Islet of Langerhans (tissue), 1 donor: ENCODE results near the gene SPINDOC.
"Not testable (repeated sequence)": the region's sequence is repeated elsewhere in the genome, so short reads cannot be mapped to it uniquely, and the experiment has no call there.

Experiments
- FAIRE-seq: peaks from one replicate; lab custom pipeline; 2011; peaks lifted over from hg19 to GRCh38; lab: Jason Lieb, UNC

SPINDOC gene

DNA sequence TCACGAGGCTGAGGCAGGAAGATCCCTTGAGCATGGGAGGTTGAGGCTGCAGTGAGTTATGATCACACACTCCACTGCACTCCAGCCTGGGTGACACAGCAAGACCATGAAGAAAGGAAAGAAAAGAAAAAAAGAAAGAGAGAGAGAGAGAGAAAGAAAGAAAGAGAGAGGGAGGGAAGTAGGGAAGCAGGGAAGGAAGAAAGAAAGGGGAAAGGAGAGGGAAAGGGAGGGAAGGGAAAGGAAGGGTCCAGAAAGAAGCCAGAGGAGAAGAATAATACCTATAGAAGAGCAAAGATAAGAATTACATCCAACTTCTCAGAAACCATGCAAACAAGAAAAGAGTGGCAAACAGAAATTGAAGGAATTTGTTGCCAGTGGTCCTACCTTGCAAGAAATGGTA, 27.4 kb upstream of the SPINDOC start:
- no peak for FAIRE-seq

- no peak for FAIRE-seq
These were observed 21.6 kb upstream of the SPINDOC start for GRCh38 chr11:63791495-63792167.

GRCh38 chr11:63793161-63793560, 20.1 kb upstream of the SPINDOC start:
- FAIRE-seq, result no peak

DNA sequence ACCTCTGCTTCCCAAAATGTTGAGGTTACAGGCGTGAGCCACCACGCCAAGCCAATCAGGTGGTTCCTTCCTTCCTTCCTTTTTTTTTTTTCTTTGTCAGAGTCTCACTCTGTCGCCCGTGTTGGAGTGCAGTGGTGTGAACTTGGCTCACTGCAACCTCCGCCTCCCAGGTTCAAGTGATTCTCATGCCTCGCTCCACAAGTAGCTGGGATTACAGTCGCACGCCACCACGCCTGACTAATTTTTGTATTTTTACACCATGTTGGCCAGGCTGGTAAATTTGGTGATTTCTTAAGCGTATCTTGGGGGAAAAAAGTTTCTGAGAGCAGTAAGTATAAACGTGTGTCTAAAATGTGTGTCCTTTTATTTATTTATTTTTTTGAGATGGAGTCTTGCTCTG, 18.2 kb upstream of the SPINDOC start:
- no peak for FAIRE-seq

- no peak for FAIRE-seq
These were observed 12.3 kb upstream of the SPINDOC start for GRCh38 chr11:63800921-63801320.

DNA sequence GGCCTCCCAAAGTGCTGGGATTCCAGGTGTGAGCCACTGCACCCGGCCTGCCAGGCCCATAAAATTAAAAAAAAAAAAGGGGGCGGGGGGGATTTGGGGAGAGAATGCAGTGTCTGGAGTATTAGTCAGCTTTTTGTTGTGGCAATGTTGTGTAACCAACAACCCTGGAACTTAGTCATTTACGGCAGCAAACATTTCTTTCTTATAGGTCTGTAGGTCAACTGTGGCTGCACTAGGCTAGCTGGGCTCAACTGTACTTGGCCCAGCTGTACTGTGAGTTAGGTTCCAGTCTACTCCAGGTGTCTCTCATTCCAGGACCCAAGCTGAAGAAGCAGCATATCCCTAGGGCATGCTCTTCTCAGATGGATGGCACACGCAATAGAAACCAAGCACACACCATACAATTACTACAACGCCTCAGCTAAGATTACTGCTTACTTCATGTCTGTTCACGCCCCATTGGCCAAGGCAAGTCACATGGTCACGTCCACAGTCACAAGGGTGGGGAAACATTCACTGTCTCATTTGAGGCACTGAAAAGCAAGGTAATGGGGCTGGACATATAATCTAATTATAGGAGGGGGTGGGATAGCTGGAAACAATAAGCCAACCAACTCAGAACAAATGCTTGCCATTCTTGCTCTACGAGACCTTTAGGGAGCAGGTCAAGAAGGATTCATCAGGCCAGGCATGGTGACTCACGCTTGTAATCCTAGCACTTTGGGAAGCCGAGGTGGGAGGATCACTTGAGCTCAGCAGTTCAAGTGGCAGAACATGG, 10.4 kb upstream of the SPINDOC start:
- no peak for FAIRE-seq

DNA sequence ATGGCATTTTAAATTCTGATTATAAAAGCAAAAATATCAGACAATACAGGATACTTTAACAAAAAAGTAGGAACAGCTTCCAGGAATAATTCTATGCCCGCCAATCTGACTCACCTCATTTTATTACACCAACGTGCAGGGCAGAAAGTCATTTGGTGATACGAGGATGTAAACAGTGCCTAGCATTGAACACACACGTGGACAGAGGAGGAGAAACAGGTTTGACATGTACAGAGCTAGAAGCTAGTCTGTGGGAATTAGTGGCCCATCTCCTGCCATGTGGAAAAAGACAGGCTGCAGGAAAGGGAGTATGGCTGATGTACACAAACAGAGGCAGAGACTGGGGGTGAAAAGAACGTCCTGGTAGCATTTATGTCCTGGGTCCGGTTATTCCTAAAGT, 9.0 kb upstream of the SPINDOC start:
- FAIRE-seq, result no peak

GRCh38 chr11:63805844-63806415, 7.3 kb upstream of the SPINDOC start:
- no peak for FAIRE-seq

DNA sequence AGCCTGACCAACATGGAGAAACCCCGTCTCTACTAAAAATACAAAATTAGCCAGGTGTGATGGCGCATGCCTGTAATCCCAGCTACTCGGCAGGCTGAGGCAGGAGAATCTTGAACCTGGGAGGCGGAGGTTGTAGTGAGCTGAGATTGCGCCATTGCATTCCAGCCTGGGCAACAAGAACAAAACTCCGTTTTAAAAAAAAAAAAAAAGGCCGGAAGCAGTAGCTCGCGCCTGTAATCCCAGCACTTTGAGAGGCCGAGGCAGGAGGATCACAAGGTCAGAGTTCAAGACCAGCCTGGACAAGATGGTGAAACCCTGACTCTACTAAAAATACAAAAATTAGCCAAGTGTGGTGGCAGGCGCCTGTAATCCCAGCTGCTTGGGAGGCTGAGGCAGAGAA, 2.9 kb upstream of the SPINDOC start:
- FAIRE-seq, result not testable (repeated sequence)

DNA sequence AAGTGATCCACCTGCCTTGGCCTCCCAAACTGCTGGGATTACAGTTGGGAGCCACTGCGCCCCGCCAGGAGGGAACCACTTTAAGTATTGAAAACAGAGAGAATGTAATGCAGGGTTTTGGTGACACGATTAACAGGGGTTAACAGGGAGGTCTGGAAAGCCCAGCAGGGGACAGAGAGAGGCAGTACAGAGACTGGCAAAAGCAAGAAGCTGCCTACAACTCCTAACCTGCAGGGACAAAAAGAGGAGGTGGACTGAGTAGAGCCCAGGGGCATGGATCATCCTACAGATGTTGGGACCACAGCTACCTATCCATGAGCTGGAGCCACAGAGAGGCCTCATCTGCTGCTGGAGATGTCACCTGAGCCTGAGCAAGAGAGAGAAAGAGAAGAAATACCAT, 1.7 kb upstream of the SPINDOC start:
- no peak for FAIRE-seq

GRCh38 chr11:63813563-63814382, 517 bp downstream of the SPINDOC start:
- FAIRE-seq, result no peak

DNA sequence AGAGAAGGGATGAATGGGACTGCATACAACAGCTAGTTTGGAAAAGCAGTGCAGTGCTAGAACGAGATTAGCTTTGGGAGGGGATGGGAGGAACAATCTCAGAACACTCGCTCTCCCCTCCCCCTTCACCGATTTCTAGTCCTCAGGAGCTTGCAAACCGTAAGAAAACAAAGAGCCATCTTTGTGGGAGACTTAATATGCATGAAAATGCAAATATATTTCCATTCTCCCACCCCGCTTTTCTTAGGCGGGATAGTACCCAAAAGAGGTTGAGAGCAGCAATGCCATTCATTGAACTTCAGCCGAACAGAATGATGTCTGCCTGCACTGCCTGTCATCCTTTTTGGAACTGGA, 1.1 kb downstream of the SPINDOC start:
- no peak for FAIRE-seq

- FAIRE-seq, result no peak
These were observed 2.9 kb downstream of the SPINDOC start for GRCh38 chr11:63816166-63816565.

- no peak for FAIRE-seq
These were observed 3.5 kb downstream of the SPINDOC start for GRCh38 chr11:63816732-63817131.

GRCh38 chr11:63817758-63818498, 4.7 kb downstream of the SPINDOC start:
- no peak for FAIRE-seq

GRCh38 chr11:63818609-63819008, 5.4 kb downstream of the SPINDOC start:
- no peak for FAIRE-seq

GRCh38 chr11:63821411-63821810, 8.2 kb downstream of the SPINDOC start:
- FAIRE-seq, result no peak

DNA sequence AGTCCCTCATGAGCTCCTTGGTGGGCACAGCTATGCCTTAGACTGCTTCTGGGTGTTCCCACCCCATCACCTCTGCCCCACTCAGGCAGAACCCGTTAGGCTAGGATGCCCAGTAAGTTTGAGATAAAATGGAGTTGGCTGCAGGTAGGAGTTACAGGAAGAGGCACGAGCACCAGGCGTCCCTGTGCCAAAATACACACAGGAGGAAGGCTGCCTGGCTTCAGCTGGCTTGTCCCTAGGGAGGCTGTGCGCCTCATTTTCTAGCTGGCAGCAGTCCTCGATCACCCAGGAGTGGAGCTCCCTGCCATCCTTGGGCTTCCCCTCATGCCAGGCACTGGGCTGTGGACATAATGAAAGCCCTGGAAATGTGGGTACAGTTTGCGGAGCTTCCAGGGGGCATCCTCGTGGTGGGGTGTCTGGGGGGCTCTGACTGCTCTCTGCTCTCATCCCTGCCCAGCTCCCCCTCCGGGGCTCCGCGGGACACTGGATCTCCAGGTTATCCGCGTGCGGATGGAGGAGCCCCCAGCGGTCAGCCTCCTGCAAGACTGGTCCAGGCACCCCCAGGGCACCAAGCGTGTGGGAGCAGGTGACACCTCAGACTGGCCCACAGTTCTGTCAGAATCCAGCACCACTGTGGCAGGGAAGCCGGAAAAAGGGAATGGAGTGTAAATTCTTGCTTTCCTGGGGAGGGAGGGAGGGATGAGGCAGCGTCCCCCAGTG, 13.4 kb downstream of the SPINDOC start:
- no peak for FAIRE-seq

GRCh38 chr11:63829823-63830489, 16.7 kb downstream of the SPINDOC start:
- no peak for FAIRE-seq

DNA sequence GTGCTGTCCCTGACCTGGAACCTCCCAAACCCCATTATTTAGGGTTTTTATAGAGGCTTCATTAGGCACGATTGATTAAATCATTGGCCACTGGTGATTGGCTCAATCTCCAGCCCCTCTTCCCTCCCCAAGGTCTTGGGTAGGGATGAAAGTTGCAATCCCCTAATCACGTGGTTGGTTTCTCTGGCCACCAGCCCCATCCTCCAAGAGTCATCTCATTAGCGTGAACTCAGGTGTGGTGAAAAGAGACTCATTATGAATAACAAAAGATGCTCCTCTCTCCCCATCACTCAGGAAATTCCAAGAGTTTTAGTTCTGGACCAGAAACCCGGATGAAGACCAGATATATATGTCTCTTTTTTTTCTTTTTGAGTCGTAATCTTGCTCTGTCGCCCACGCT, 18.1 kb downstream of the SPINDOC start:
- FAIRE-seq, result no peak

DNA sequence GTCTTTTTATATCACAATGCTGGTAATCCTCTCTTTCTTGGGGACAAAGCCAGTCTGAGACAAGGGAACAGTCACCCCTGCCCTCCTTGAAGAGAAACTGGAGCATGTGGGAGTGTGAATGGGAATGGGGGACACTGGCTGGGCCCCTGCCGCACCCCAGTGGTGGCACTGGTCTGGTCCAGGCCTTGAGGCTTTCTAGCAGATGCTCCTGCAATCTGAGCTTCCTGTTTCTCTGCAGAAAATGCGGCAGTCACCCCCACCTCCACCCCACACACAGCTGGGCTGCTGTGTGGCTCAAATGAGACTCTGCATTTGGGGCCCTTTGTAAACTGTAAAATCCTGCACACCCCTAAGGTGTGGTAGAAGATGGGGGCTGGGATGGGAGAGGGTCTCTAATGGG, 19.1 kb downstream of the SPINDOC start:
- FAIRE-seq, result no peak
